ENCODE measurements around the gene KCNQ2.
"Not testable (repeated sequence)": the region's sequence is repeated elsewhere in the genome, so short reads cannot be mapped to it uniquely, and the experiment has no call there.

The KCNQ2 gene

GRCh38 chr20:63471981-63472831 lies at the start of gene KCNQ2:
TSS of gene KCNQ2 (minus strand) at chr20:63472655. CDS start at chr20:63472463, 192 bp downstream.
- DNase-seq = peak; percentile 21

- no peak for DNase-seq
Measured at GRCh38 chr20:63521602-63522001, 49.1 kb upstream of the KCNQ2 start.

GRCh38 chr20:63520934-63521601 lies 48.6 kb upstream of the KCNQ2 start:
- no peak for DNase-seq

GRCh38 chr20:63520504-63520933 lies 48.1 kb upstream of the KCNQ2 start, which contains the start of gene PPDPF:
TSS of gene PPDPF (plus strand) at chr20:63520765. CDS start at chr20:63521309, 544 bp downstream.
- peak; percentile 69 for DNase-seq

DNA sequence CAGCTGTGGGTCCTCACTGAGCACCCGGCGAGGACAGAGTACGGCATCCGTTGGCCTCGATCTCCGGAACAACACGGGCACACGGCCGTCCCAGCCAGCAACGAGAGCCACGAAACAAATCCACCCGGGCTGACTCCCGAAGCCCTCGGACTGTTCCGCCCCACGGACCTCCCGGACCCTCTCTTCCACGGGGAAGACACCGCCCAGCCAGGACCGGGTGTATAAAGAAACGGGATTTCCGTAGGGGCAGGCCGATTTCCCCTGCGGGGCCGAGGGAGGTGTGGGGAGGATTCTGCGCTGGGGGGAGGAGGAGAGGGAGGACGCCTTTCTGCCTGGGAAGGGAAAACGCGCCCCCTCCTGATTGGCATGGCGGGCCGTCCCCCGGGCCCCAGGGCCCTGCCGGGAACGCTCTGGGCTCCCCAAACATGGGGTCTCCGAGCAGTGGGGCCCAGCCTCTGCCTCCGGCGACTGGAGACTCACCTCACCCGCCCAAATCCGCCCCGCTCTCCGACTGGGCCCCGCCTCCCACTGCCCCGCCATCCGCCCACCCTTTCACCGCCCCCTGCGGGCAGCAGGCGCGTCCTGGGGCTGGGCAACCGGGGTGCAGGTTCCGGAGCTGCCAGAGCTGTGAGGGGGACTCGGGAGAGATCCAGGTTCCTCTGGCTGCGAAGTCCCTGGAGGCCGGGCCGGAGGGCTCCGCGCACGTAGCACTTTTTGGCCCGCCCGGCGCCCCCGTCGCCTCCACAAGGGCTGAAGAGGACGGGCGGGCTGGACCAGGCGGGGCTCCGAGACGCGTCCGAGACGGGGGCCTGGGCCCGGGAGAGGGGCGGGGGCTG lies 47.4 kb upstream of the KCNQ2 start:
- peak; percentile 75 for DNase-seq

DNA sequence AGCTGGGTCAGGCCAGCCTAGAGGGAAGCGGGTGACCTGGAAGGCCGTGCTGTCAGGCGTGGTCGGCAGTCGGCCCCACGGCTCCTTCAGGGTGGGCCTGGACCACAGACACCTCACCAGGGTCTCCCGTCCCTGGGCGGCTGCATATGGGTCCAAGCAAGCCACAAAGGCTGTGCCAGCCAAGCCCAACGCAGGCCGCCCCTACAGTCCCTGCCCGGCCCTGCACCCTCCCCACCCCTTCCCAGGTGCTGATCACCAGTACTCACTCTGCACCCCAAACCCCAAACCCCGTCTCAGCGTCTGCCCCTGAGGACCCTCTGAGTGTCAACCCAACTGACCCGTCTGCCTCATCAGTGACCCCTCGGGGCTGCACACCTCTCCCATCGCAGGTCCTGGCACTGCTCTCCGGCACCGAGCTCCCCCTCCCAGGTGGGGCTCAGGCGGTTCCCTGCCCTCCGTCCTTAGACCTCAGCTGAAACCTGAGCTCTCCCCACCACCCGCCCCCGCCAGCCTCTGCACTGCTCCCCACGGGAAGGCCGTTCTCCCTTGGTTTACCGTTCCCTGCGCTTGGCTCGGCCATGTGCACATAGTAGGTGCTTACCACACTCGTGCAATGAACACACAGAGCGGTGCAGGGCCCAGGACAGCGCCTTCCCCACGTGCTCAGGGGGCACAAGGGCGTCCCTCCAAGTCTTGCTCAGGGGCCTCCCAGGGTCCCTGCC lies 46.7 kb upstream of the KCNQ2 start:
- DNase-seq = no peak

DNA sequence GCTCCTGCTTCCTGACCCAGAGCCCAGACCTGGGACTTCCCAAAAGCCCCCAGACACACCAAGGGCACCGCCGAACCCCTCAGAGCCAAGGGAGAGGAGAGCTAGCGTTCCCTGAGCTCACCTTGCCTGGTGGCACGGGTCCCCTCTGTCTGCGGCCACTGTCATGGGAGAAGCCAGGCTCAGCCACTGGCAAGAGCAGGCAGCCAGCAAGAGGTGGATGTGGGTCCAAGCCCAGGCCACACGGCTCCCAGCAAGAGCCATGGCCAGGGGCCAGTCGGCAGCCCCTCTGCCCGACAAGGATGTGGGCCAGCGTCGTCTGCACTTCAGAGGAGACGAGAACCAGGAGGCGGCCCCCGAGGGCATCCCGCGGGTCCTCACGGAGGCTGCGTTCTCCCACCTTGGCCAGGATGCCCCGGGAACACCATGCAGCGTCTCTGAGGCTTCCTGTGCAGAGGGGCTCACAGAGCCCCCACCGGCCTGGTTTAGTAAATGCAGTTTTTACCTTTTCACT lies 46.0 kb upstream of the KCNQ2 start:
- DNase-seq = no peak

DNA sequence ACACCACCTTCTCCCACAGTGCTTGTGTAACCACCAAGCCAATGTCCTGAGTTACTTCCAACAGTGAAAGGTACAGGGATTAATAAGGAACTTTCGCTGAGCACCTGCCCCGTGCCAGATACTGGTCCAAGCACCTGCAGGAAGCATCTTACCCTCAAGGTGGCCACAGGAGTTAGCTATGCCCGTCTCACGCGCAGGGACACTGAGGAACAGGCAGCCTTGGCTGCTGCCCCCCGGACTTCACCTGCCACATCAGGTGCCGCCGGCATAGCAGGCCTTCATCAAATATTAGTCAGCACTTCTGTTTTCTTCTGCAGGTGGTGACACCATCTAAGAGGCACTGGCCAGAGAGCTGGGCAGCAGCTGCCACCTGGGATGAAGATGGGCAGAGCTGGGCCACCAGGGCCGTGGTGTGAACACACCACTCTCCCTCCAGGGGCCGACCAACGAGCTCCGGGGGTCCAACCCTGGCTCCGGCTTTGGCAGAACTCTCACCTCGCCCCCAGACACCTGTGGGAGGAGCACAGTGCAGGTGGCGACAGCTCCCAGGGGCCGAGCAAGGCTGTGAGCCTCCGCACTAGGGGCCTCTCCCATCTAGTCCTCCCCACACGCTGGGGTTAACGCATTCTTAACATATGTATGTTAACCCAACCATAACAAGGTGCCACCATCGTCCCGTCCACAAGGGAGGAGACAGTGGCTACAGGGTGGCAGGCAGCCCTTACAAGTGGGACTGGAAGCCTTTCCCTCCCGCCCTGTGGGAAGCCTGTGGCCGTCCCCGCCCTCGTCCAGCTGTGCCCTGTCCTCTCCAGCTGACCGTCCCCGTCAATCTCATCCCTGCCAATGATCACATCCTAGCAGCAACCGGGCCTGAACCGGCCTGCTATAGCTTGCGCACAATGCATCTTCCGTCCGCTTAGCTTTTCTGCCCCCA lies 45.2 kb upstream of the KCNQ2 start:
- DNase-seq = no peak

DNA sequence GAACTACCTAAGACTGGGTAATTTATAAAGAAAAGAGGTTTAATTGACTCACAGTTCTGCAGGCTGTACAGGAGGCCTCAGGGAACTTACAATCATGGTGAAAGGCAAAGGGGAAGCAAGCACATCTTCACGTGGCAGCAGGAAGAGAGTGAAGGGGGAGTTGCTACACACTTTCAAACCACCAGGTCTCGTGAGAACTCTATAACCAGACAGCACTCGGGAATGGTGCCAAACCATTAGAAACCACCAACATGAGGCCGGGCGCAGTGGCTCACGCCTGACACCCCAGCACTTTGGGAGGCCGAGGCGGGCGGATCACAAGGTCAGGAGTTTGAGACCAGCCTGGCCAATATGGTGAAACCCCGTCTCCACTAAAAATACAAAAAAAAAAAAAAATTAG lies 42.1 kb upstream of the KCNQ2 start:
- DNase-seq = not testable (repeated sequence)

DNA sequence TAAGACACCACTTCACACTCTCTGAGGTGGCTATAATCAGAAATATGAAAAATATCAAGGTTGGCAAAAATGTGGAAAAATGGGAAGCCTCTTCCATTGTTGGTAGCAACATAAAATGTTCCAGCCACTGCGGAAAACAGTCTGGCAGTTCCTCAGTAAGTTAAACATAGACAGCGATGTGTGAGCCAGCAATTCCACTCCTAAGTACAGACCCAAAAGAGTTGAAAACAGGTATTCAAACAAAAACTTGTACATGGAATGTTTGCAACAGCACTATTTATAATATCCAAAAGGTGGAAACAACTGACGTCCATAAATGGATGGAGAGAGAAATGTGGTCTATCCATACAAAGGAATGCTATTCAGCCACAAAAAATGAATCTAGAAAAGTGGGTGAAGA lies 40.8 kb upstream of the KCNQ2 start:
- no peak for DNase-seq

DNA sequence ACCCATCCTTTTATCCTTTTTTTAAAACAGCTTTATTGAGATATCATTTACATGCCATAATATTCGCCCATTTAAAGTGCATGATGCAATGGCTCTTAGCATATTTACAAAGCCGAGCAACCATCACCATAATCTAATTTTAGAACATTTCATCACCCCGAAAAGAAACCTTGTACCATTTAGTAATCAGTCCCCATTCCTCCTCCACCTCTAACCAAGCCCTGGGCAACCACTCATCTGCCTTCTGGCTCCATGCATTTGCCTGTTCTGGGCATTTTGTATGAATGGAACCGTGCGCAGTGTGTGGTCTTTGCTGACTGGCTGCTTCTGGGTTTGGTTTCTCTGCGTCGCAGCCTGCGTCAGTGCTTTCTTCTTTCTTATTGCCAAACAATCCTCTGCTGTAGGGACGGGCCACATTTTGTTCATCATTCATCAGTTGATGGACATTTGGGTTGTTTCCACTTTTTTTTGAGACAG lies 36.7 kb upstream of the KCNQ2 start:
- no peak for DNase-seq

DNA sequence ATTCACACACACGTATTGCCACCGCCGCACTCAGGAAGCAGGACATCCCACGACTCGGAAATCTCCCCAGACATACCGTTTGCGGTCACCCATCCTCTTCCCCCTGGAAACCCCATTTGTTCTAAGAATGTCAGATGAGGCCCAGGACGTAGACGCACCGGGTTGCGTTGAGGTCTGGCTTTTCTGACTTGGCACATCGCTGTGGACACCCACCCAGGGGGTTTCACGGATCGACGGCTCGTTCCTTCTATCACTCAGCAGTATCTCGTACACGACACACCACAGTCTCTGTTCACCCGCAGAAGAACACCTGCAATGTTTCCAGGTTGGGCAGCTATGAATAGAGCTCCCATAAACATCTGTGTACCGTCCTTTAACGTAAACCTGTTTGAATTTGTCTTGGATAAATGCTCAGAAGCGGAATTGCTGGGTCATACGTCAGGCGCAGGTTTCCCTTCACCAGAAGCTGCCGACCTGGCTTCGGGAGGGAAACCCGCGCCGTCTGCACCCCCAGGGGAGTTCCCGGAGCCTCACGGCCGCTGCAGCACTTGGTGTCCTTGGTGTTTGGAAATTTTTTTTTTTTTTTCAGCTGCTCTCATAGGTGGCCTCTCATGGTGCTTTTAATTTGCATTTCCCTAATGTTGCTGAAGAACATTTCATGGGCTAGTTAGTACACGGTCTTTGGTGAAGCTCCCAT lies 35.8 kb upstream of the KCNQ2 start:
- no peak for DNase-seq

- DNase-seq = no peak
Measured at GRCh38 chr20:63507083-63507743, 34.8 kb upstream of the KCNQ2 start.

DNA sequence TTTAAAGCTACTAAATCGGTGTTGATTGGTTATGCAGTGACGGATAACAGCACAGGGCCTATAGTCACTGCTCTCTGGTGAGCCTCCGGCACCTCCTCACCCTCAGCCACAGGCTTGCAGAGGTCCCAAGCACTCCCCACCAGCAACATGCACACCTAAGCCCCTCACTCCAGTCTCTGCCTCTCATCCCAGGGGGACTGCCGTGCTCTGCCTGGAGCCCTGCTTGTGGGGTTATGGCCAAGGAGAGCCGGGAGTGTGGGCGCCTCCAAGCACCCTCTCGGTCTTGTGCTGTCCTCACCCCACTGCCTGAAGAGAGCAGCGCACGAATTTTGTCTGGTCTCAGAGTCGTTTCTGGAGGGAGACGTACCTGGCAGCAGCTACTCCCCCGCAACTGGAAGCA lies 33.3 kb upstream of the KCNQ2 start:
- DNase-seq = no peak

- DNase-seq = no peak
Measured at GRCh38 chr20:63505281-63505680, 32.8 kb upstream of the KCNQ2 start.

DNA sequence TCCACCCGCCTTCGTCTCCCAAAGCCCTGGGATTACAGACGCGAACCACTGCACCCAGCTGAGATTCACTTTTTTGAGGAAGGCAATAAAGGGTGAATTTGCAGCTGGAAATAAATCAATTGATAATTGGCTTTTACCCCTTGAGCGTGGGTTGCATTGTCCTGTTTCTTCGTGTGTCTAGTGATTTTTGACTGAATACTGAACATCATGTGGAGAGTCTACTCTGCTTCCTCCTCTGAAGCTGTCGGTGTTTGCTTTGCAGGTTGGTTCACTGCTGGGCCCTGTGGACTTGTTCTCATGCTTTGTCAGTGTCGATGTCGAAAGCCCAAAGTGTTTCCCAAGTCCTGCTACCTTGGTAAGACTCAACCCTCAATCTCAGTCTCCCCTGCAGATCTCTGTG lies 32.2 kb upstream of the KCNQ2 start:
- DNase-seq = no peak

DNA sequence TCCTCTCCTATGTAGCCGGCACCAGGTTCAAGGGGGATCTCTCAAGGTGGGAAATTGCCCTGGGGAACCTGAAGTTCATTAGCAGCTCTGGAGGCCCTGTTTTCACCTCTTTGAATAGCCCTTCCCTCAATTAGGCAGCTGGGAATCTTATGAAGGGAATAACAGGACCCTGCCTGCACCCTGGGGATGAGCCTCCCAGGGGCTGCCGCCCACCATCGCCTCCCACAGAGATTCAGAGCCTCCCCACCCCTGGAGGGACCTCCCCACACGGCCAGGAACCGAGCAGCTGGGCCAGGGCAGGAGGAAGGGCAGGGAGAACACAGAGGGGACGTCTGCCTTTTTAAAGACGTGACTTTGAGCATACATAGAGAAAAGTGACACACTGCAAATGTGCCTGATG lies 31.1 kb upstream of the KCNQ2 start:
- DNase-seq = no peak

GRCh38 chr20:63502671-63503172 lies 30.3 kb upstream of the KCNQ2 start:
- DNase-seq = no peak

- peak; percentile 49 for DNase-seq
Measured at GRCh38 chr20:63501818-63502670, 29.6 kb upstream of the KCNQ2 start.

Data from NCI-H2227 treated with DMSO at 0.1 percent for 48 hours (cell line).